ENCODE results near the gene POLR1B. TPM values are rescaled to one million over a fixed set of nuclear protein-coding genes. Genes with fewer than 3 reads are reported as not detected.

POLR1B gene
- total and polyA plus RNA-seq, 10 of the 15 experiments (the other 5 are each of a cell fraction or from before 2014, with no cell fraction given), result 13.4 to 55.8 (median 35.9) TPM

- TF ChIP-seq TCF7 (IDR thresholded peaks at IDR 0.05; ENCODE audit: borderline replicate concordance) (no peak), BRCA1 (IDR thresholded peaks at IDR 0.05; ENCODE audit: low read depth, low read length) (no peak), KLF5 (IDR thresholded peaks at IDR 0.05; ENCODE audit: partially characterized antibody) (no peak), SMAD5 (IDR thresholded peaks at IDR 0.05; ENCODE audit: low read depth) (peak; percentile 62; the same call in 1 of the 2 replicates), MEF2A (IDR thresholded peaks at IDR 0.05; ENCODE audit: insufficient read depth, low read depth, low read length) (0 out of 2 replicates have a peak, but pooled peaks have one; percentile 36), JUNB (IDR thresholded peaks at IDR 0.05) (no peak), STAT1 (conservative IDR thresholded peaks at IDR 0.05) (peak; percentile 47; the same call in 1 of the 2 replicates), HDAC2 (IDR thresholded peaks at IDR 0.05) (no peak), SIX5 (IDR thresholded peaks at IDR 0.05; ENCODE audit: low read depth, low read length, severe bottlenecking) (peak; percentile 77), MXI1 (IDR thresholded peaks at IDR 0.05; ENCODE audit: low read depth, low read length) (no peak), GABPA (IDR thresholded peaks at IDR 0.05; ENCODE audit: low read depth) (peak; percentile 97), RCOR1 (conservative IDR thresholded peaks at IDR 0.05; ENCODE audit: low read depth, low read length) (0 out of 2 replicates have a peak, but pooled peaks have one; percentile 53), ZNF274 (IDR thresholded peaks at IDR 0.05; ENCODE audit: insufficient read depth, insufficient read length) (no peak), MEF2B (IDR thresholded peaks at IDR 0.05; ENCODE audit: partially characterized antibody, poor library complexity, severe bottlenecking) (peak; percentile 71), ASH2L (IDR thresholded peaks at IDR 0.05; ENCODE audit: borderline replicate concordance, low read depth) (0 out of 2 replicates have a peak, but pooled peaks have one; percentile 45), E2F8 (IDR thresholded peaks at IDR 0.05; ENCODE audit: low read depth, partially characterized antibody) (peak; percentile 82), CBX3 (IDR thresholded peaks at IDR 0.05; ENCODE audit: borderline replicate concordance, low read depth) (no peak), MYC (IDR thresholded peaks at IDR 0.05; ENCODE audit: insufficient read depth, insufficient read length, insufficient replicate concordance, low read length, severe bottlenecking) (no peak), ZNF687 (IDR thresholded peaks at IDR 0.05) (no peak; the same call in 1 of the 2 replicates), BCLAF1 (IDR thresholded peaks at IDR 0.05) (no peak)
Observed at GRCh38 chr2:112584134-112584890, 42.0 kb downstream of the POLR1B start, which contains the start of gene CHCHD5 (continued).

All from GM12878 (cell line).